ENCODE results near the gene RC3H2. TPM values are rescaled to one million over a fixed set of nuclear protein-coding genes. Genes with fewer than 3 reads are reported as not detected.

The RC3H2 gene
- total and polyA plus RNA-seq, 10 of the 15 experiments (the other 5 are each of a cell fraction or from before 2014, with no cell fraction given), result 7.2 to 25.5 (median 16.1) TPM

DNA sequence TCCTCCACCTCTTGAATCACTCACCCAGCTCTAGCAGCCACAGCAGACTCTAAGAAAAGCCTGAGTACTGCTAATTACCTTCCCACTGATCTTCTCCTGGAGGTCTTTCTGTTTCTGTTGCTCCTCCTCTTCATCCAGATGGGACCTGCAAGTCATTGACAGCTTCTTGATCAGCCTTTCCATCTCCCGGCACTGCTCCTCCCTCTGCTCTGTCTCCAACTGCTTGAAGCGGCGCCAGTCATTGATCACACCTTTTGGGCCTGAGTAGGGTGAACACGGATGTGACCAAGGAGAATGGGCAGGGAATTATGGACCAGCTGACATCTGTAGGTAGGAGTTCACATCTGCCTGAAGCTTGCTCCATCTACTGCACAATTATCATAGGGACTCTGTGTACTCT lies 82.2 kb downstream of the RC3H2 start:
- Histone ChIP-seq H3K4me3 (no peak overlapping the region), H3K27me3 (replicated peaks in 1 of 2; ENCODE audit: control insufficient read depth in 2 of 2, insufficient read depth in 2 of 2, low read length in 1 of 2) (no peaks in the 10 kb centered on the region), H3K4me1 (ENCODE audit: control insufficient read depth, insufficient read depth, low read length) (no peaks in the 10 kb centered on the region), H4K20me1 (ENCODE audit: control insufficient read depth, insufficient read depth) (no peaks in the 10 kb centered on the region; the same call in 1 of the 2 replicates), H2AFZ (ENCODE audit: control insufficient read depth, low read depth, low read length) (no peak overlapping the region), H3K36me3 (ENCODE audit: control insufficient read depth in 2 of 2, insufficient read depth in 2 of 2, low read length in 1 of 2) (peaks cover 8 to 20% of the 10 kb centered on the region in 2 experiments), H3K4me2 (ENCODE audit: control insufficient read depth, insufficient read depth) (no peak overlapping the region), H3K79me2 (ENCODE audit: control insufficient read depth, insufficient read depth, low read length) (peaks cover 14% of the 10 kb centered on the region), H3K9ac (ENCODE audit: control insufficient read depth, insufficient read depth, low read length) (no peak overlapping the region), H3K9me3 (replicated peaks; ENCODE audit: control insufficient read depth, insufficient read depth, low read length) (no peaks in the 10 kb centered on the region), H3K27ac (ENCODE audit: control insufficient read depth, insufficient read depth) (no peak overlapping the region)
- no TSS peak for BruUV-seq (replicated peaks)
- TF ChIP-seq NFXL1 (IDR thresholded peaks at IDR 0.05; ENCODE audit: borderline replicate concordance), result no peak
- no peak for TF ChIP-seq GATAD2B (conservative IDR thresholded peaks at IDR 0.05; ENCODE audit: low read depth)
- TF ChIP-seq, protein P1, sequence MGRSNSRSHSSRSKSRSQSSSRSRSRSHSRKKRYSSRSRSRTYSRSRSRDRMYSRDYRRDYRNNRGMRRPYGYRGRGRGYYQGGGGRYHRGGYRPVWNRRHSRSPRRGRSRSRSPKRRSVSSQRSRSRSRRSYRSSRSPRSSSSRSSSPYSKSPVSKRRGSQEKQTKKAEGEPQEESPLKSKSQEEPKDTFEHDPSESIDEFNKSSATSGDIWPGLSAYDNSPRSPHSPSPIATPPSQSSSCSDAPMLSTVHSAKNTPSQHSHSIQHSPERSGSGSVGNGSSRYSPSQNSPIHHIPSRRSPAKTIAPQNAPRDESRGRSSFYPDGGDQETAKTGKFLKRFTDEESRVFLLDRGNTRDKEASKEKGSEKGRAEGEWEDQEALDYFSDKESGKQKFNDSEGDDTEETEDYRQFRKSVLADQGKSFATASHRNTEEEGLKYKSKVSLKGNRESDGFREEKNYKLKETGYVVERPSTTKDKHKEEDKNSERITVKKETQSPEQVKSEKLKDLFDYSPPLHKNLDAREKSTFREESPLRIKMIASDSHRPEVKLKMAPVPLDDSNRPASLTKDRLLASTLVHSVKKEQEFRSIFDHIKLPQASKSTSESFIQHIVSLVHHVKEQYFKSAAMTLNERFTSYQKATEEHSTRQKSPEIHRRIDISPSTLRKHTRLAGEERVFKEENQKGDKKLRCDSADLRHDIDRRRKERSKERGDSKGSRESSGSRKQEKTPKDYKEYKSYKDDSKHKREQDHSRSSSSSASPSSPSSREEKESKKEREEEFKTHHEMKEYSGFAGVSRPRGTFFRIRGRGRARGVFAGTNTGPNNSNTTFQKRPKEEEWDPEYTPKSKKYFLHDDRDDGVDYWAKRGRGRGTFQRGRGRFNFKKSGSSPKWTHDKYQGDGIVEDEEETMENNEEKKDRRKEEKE (IDR thresholded peaks at IDR 0.05), result no peak
- TF ChIP-seq SREBF1 (IDR thresholded peaks at IDR 0.05; ENCODE audit: low read length), result no peak
- no peak for TF ChIP-seq JUNB (IDR thresholded peaks at IDR 0.05)
- TF ChIP-seq GABPA (IDR thresholded peaks at IDR 0.05; ENCODE audit: low read depth), result no peak
- TF ChIP-seq, protein P2, sequence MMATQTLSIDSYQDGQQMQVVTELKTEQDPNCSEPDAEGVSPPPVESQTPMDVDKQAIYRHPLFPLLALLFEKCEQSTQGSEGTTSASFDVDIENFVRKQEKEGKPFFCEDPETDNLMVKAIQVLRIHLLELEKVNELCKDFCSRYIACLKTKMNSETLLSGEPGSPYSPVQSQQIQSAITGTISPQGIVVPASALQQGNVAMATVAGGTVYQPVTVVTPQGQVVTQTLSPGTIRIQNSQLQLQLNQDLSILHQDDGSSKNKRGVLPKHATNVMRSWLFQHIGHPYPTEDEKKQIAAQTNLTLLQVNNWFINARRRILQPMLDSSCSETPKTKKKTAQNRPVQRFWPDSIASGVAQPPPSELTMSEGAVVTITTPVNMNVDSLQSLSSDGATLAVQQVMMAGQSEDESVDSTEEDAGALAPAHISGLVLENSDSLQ (IDR thresholded peaks at IDR 0.05), result no peak
- TF ChIP-seq, protein P3, sequence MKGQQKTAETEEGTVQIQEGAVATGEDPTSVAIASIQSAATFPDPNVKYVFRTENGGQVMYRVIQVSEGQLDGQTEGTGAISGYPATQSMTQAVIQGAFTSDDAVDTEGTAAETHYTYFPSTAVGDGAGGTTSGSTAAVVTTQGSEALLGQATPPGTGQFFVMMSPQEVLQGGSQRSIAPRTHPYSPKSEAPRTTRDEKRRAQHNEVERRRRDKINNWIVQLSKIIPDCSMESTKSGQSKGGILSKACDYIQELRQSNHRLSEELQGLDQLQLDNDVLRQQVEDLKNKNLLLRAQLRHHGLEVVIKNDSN (IDR thresholded peaks at IDR 0.05; ENCODE audit: borderline replicate concordance, extremely low read length, insufficient read depth, low read depth, low read length), result no peak
- no peak for FAIRE-seq
- intact Hi-C loops (cut with micrococcal nuclease; ENCODE audit: unreplicated experiment), result no loop called here
- ChIA-PET RAD21 (ENCODE audit: unreplicated experiment) (no interaction called here), CTCF (interaction anchor here (0.7 to 1.1 kb wide), 3 partner anchors 13 to 724 kb away, joined by 3 to 5 read pairs (median 3); no protein-coding TSS in a partner anchor), SMC1A (ENCODE audit: uncharacterized antibody, unreplicated experiment) (interaction anchor here (0.6 to 1.5 kb wide), 3 partner anchors 12 to 168 kb away, joined by 3 to 4 read pairs (median 3); no protein-coding TSS in a partner anchor), POLR2A (no interaction called here)
- WGBS (ENCODE audit: insufficient coverage, insufficient replicate concordance, low lambda C conversion rate, missing lambda C conversion rate), result 97% methylated on average over 4 of the region's 4 CpGs
- no peak for DNase-seq (ENCODE audit: low read depth, low spot score)
- in situ Hi-C loops (cut with MboI), result no loop called here
- ATAC-seq, result no peak
